GM18867 (cell line): Measurements from ENCODE around the gene RPP30.

Source experiments
- ATAC-seq: cut with Tn5 transposase; IDR thresholded peaks from one replicate; pipeline ENCODE4 v1.9.1; 2021; ENCODE audit warnings: mild to moderate bottlenecking, moderate library complexity; ENCODE audit not compliant: unreplicated experiment

The RPP30 gene

GRCh38 chr10:90871766-90872647 is at the start of gene RPP30:
TSS of gene RPP30 (plus strand) at chr10:90871974. CDS start at chr10:90871987, 13 bp downstream.
- peak; percentile 98 for ATAC-seq

GRCh38 chr10:90822508-90822907 is 49.3 kb upstream of the RPP30 start:
- no peak for ATAC-seq

GRCh38 chr10:90832111-90832510 is 39.7 kb upstream of the RPP30 start:
- no peak for ATAC-seq

GRCh38 chr10:90834326-90834725 is 37.4 kb upstream of the RPP30 start:
- ATAC-seq = no peak

GRCh38 chr10:90837486-90837885 is 34.3 kb upstream of the RPP30 start:
- ATAC-seq = no peak

GRCh38 chr10:90842725-90843124 is 29.0 kb upstream of the RPP30 start:
- ATAC-seq = no peak

GRCh38 chr10:90845726-90846125 is 26.0 kb upstream of the RPP30 start:
- no peak for ATAC-seq

- no peak for ATAC-seq
Observed at GRCh38 chr10:90846746-90847145, 25.0 kb upstream of the RPP30 start.

- no peak for ATAC-seq
Observed at GRCh38 chr10:90847436-90847835, 24.3 kb upstream of the RPP30 start.

- no peak for ATAC-seq
Observed at GRCh38 chr10:90849956-90850749, 21.6 kb upstream of the RPP30 start.

GRCh38 chr10:90855126-90855525 is 16.6 kb upstream of the RPP30 start:
- no peak for ATAC-seq

- no peak for ATAC-seq
Observed at GRCh38 chr10:90856261-90856660, 15.5 kb upstream of the RPP30 start.

- peak; percentile 18 for ATAC-seq
Observed at GRCh38 chr10:90856964-90857634, 14.7 kb upstream of the RPP30 start.

- peak; percentile 72 for ATAC-seq
Observed at GRCh38 chr10:90857635-90858460, 13.9 kb upstream of the RPP30 start, which contains the start of gene HTR7. TSS of gene HTR7 (minus strand) at chr10:90858039. CDS start at chr10:90857671, 368 bp downstream.

- no peak for ATAC-seq
Observed at GRCh38 chr10:90858461-90858968, 13.3 kb upstream of the RPP30 start.

- ATAC-seq = no peak
Observed at GRCh38 chr10:90859321-90859751, 12.4 kb upstream of the RPP30 start.

GRCh38 chr10:90860790-90861189 is 11.0 kb upstream of the RPP30 start:
- ATAC-seq = no peak

GRCh38 chr10:90862908-90863514 is 8.8 kb upstream of the RPP30 start:
- ATAC-seq = no peak

GRCh38 chr10:90865401-90865800 is 6.4 kb upstream of the RPP30 start:
- ATAC-seq = no peak
